MCF 10A (cell line): ENCODE results near the gene LEMD1. TPM values are rescaled to one million over a fixed set of nuclear protein-coding genes. Genes with fewer than 3 reads are reported as not detected.

Experiments used
- BruUV-seq: library from RNA; stranded (reverse); fragments of 400-500 nt; replicated peaks from 2 replicates; lab custom pipeline; 2021; lab: Mats Ljungman, UMichigan
- CTCF ChIA-PET: fragments of 300-600 bp; sonication (Branson Sonifier 250); formaldehyde crosslinking; extraction: SDS; loops from one replicate; lab custom pipeline; 2021; ENCODE audit warnings: antibody characterized with exemption, inconsistent platforms; lab: Yijun Ruan, JAX
- POLR2A ChIA-PET: fragments of 300-600, 350-650 bp; sonication (Branson Sonifier 250); formaldehyde crosslinking; extraction: SDS; loops from one replicate; lab custom pipeline; 2020; ENCODE audit warnings: antibody characterized with exemption, inconsistent platforms; lab: Yijun Ruan, JAX
- DNase-seq: peaks from one replicate; pipeline ENCODE4 v3.0.0-alpha.2; 2018; ENCODE audit not compliant: unreplicated experiment
- H3K27ac Mint-ChIP-seq: one replicate; pipeline ENCODE4 v1.8.0; 2022; ENCODE audit warnings: mild to moderate bottlenecking, low read depth, mixed read lengths; ENCODE audit not compliant: unreplicated experiment
- H3K27me3 Mint-ChIP-seq: one replicate; pipeline ENCODE4 v1.8.0; 2022; ENCODE audit warnings: mixed read lengths; ENCODE audit not compliant: insufficient read depth, unreplicated experiment
- H3K36me3 Mint-ChIP-seq: one replicate; pipeline ENCODE4 v1.8.0; 2022; ENCODE audit warnings: mild to moderate bottlenecking, moderate library complexity, mixed read lengths; ENCODE audit not compliant: insufficient read depth, unreplicated experiment
- H3K4me1 Mint-ChIP-seq: one replicate; pipeline ENCODE4 v1.8.0; 2022; ENCODE audit warnings: mixed read lengths; ENCODE audit not compliant: insufficient read depth, unreplicated experiment
- H3K4me3 Mint-ChIP-seq: one replicate; pipeline ENCODE4 v1.8.0; 2022; ENCODE audit warnings: mild to moderate bottlenecking, moderate library complexity, mixed read lengths; ENCODE audit not compliant: unreplicated experiment
- H3K9me3 Mint-ChIP-seq: one replicate; pipeline ENCODE4 v1.8.0; 2022; ENCODE audit warnings: mixed read lengths; ENCODE audit not compliant: unreplicated experiment
- intact Hi-C: fragments of 100-400 bp; cut with micrococcal nuclease; formaldehyde crosslinking; loops from 2 replicates; pipeline ENCODE4 v1.14.1; 2022
- total RNA-seq: library from RNA; stranded (reverse); gene quantifications from 2 replicates; pipeline ENCODE4 v1.2.3, GENCODE V29; 2022
- TF ChIP-seq, protein P1 (sequence below): fragments of 200-600 bp; IDR thresholded peaks from one replicate; pipeline ENCODE4 v1.8.0; 2022; ENCODE audit warnings: antibody characterized with exemption, mild to moderate bottlenecking; ENCODE audit not compliant: unreplicated experiment

Gene LEMD1
- total RNA-seq, 1 experiment from 2014 or later = 1.4 TPM

DNA sequence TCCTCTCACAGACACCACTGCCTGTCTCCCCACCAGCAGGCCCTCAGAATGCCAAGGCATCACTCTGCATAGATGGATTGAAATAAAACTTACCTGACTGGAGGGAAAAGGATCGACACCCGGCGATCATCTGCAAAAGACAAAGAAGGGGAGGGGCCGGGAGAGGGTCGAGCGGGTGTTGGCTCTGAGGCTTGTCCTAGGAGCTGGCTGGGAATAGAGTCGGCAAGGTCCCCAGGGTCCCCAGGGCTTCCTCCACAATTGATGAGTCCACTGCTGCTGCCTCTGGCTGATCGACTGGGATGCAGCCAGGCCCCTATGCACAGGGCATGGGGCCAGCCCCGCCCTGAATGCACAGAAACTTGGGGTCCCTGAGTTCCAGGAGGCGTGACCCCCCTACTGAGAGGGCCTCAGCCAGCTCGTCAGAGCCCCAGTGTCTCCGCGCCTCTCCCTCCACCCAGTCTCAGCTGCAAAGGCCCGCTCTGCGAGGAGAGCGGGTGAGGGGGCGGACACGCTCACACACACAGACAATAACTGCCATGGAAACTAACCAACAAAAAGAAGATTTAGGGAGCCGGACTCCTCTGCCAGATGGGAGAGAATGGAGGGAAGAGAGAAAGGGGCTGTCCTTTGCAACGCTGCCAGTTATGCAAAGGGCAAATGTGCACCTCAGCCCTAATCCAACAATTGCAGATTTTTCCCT lies 65.3 kb downstream of the LEMD1 start, which contains the start of gene KLHDC8A:
TSS of gene KLHDC8A (minus strand) at position 483 of the 700 bp plus-strand sequence. CDS start 13,318 bp downstream, outside the sequence.
- no peak within 1 kb of the TSS for H3K4me3 Mint-ChIP-seq
- CTCF ChIA-PET = interaction anchor here (0.6 to 17.4 kb wide), 9 partner anchors 13 to 342 kb away, joined by 3 to 393 read pairs (median 130); no protein-coding TSS in a partner anchor
- POLR2A ChIA-PET = no interaction called here

DNA sequence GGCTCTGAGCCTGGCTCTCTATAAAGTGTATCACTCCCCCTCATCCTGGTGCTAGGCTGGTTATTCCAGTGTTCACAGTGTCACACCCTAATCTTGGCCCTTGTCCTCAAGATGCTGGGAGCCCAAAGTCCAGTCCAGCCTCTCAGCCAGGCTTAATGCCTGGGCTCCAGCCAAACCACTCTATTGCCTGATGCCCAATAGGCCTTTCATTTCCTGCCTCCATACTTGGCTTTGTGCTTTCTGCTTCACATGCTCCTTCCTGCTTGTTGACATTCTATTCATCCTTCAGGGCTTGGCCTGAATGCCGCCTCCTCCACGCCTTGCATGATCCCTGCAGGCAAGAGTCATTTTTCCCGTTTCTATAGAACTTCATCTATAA lies 66.8 kb downstream of the LEMD1 start:
- BruUV-seq = no TSS peak

More for the DNA sequence above, 65.3 kb downstream of the LEMD1 start, which contains the start of gene KLHDC8A:
- H3K36me3 Mint-ChIP-seq = no peaks in the 10 kb centered on the region
- no peak within 1 kb of the TSS for H3K27ac Mint-ChIP-seq
- intact Hi-C loops = no loop called here
- no peak for DNase-seq
- peaks cover 13% of the 10 kb centered on the region for H3K4me1 Mint-ChIP-seq
- no TSS peak for BruUV-seq
- H3K9me3 Mint-ChIP-seq = no peaks in the 10 kb centered on the region
- peaks cover 45% of the 10 kb centered on the region for H3K27me3 Mint-ChIP-seq
- TF ChIP-seq, protein P1, sequence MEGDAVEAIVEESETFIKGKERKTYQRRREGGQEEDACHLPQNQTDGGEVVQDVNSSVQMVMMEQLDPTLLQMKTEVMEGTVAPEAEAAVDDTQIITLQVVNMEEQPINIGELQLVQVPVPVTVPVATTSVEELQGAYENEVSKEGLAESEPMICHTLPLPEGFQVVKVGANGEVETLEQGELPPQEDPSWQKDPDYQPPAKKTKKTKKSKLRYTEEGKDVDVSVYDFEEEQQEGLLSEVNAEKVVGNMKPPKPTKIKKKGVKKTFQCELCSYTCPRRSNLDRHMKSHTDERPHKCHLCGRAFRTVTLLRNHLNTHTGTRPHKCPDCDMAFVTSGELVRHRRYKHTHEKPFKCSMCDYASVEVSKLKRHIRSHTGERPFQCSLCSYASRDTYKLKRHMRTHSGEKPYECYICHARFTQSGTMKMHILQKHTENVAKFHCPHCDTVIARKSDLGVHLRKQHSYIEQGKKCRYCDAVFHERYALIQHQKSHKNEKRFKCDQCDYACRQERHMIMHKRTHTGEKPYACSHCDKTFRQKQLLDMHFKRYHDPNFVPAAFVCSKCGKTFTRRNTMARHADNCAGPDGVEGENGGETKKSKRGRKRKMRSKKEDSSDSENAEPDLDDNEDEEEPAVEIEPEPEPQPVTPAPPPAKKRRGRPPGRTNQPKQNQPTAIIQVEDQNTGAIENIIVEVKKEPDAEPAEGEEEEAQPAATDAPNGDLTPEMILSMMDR = no peak

DNA sequence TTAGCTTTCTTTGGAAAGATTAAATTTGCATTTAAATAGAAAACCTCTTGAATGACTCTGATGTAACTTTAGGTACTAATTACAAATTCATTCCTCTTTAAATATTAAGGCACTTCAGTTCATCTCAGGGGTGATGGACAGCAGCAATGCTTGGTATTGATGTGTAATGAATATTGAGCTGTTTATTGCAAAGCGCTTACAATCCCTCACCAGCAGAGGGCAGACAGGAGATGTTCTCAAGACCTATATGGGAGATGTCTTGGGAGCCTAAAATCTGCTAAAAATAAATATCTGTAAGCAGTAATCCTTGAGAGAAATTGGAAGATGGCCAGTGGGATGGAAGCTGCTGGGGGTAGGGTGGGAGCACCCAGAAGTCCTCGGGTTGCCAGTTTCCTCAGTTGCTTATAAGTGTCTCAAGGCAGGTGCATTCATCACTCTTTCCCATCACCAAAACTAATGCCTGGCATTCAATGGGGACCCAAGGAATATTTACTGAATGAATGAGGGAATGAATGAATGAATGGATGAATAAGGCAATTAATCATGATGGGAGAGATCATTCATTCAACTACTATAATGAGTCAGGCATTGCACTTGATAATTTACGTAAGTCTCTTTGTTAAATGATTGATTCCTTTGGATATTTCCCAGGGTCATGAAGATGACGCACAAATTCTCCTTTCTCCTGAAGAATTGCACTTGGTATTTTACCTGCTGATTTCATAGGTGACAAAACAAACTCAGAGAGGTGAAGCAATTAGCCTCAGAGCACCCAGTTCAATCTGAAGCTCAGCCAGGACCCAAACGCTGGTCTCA lies 67.4 kb downstream of the LEMD1 start:
- DNase-seq = peak; percentile 92
- no peak overlapping the region for H3K27ac Mint-ChIP-seq
- H3K36me3 Mint-ChIP-seq = no peaks in the 10 kb centered on the region
- peaks cover 13% of the 10 kb centered on the region for H3K4me1 Mint-ChIP-seq
- TF ChIP-seq, protein P1 = peak; percentile 91
- BruUV-seq = no TSS peak
- CTCF ChIA-PET = interaction anchor here (0.5 to 17.4 kb wide), 75 partner anchors 9 to 1380 kb away, joined by 3 to 393 read pairs (median 5); partner anchors contain the start of genes CDK18, LEMD1, NUAK2 and TMCC2
- intact Hi-C loops = loop anchor here (1.0 to 2.0 kb wide), 5 partner anchors 20 to 170 kb away; no protein-coding TSS in a partner anchor
- H3K27me3 Mint-ChIP-seq = peaks cover 24% of the 10 kb centered on the region
- H3K4me3 Mint-ChIP-seq = no peak overlapping the region
- POLR2A ChIA-PET = interaction anchor here (0.6 to 2.5 kb wide), 15 partner anchors 9 to 170 kb away, joined by 3 to 24 read pairs (median 3); no protein-coding TSS in a partner anchor
- no peaks in the 10 kb centered on the region for H3K9me3 Mint-ChIP-seq

More for the DNA sequence above, 66.8 kb downstream of the LEMD1 start:
- Mint-ChIP-seq H3K27me3 (peaks cover 30% of the 10 kb centered on the region), H3K4me1 (peaks cover 13% of the 10 kb centered on the region), H3K36me3 (no peaks in the 10 kb centered on the region), H3K9me3 (no peaks in the 10 kb centered on the region), H3K4me3 (no peak overlapping the region), H3K27ac (no peak overlapping the region)
- DNase-seq = peak; percentile 75
- CTCF ChIA-PET = interaction anchor here (0.5 to 17.4 kb wide), 42 partner anchors 9 to 303 kb away, joined by 3 to 393 read pairs (median 8); partner anchors contain the start of genes CDK18, LEMD1 and TMCC2
- POLR2A ChIA-PET = interaction anchor here (1.1 to 1.8 kb wide), 5 partner anchors 9 to 134 kb away, joined by 3 to 9 read pairs (median 3); no protein-coding TSS in a partner anchor
- intact Hi-C loops = loop anchor here (2.0 kb wide), 1 partner anchor 76 kb away; no protein-coding TSS in a partner anchor
- TF ChIP-seq, protein P1 = no peak
